AG10803 (cell line): Measurements from ENCODE around the gene ZNF609.

Source experiments
- DNase-seq: peaks from one replicate; pipeline ENCODE4 v3.0.0; 2010; ENCODE audit warnings: low read depth
- H3K4me3 ChIP-seq: 2 replicates; pipeline ENCODE4 v1.5.1; 2011; ENCODE audit warnings: mild to moderate bottlenecking, low read length, control low read depth
- CTCF ChIP-seq: conservative IDR thresholded peaks from 2 replicates; pipeline ENCODE4 v1.5.1; 2011; ENCODE audit warnings: mild to moderate bottlenecking, low read length, control low read depth, inconsistent platforms

The ZNF609 gene

GRCh38 chr15:64691896-64692565 is 231.7 kb downstream of the ZNF609 start:
- no peak overlapping the region for H3K4me3 ChIP-seq
- TF ChIP-seq CTCF = no peak
- DNase-seq = no peak

GRCh38 chr15:64693134-64693533 is 232.8 kb downstream of the ZNF609 start:
- no peak; the same call in 1 of the 2 replicates for TF ChIP-seq CTCF
- peak; percentile 95 for DNase-seq

GRCh38 chr15:64694816-64695215 is 234.4 kb downstream of the ZNF609 start:
- H3K4me3 ChIP-seq = no peak overlapping the region
- no peak for TF ChIP-seq CTCF
- DNase-seq = no peak

More at GRCh38 chr15:64693134-64693533, 232.8 kb downstream of the ZNF609 start:
- H3K4me3 ChIP-seq = no peak overlapping the region

- TF ChIP-seq CTCF = no peak
- no peak overlapping the region for H3K4me3 ChIP-seq
- DNase-seq = no peak
Measured at GRCh38 chr15:64695561-64695992, 235.2 kb downstream of the ZNF609 start.

- H3K4me3 ChIP-seq = no peak overlapping the region
- DNase-seq = no peak
- no peak for TF ChIP-seq CTCF
Measured at GRCh38 chr15:64696481-64696880, 236.1 kb downstream of the ZNF609 start.

GRCh38 chr15:64697911-64698369 is 237.6 kb downstream of the ZNF609 start:
- no peak for DNase-seq
- H3K4me3 ChIP-seq = no peak overlapping the region
- TF ChIP-seq CTCF = no peak

GRCh38 chr15:64698823-64699222 is 238.4 kb downstream of the ZNF609 start:
- DNase-seq = no peak
- H3K4me3 ChIP-seq = no peak overlapping the region
- no peak for TF ChIP-seq CTCF
